Measurements from ENCODE around the gene GUCY1A2. TPM values are rescaled to one million over a fixed set of nuclear protein-coding genes. Genes with fewer than 3 reads are reported as not detected.

The GUCY1A2 gene
- total RNA-seq, 1 experiment from 2014 or later, result 0.55 TPM

DNA sequence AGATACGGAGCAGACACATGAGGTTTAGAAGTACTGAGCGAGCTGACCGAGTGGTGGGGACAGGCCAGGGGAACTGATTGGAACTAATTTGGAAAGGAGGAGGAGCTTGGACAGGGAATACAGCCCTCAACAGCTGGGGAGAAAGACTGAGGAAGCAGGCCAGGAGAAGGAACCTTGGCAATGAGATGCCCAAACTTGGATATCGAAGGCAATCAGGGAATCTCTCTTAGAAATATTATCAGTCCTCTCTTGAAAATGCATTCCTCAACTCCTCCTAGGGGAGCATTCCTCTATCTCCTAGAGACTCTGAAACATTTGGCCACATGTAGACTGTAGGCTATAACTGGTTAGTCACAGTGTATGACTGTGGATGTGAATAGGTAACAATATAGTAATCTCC is 284.6 kb downstream of the GUCY1A2 start:
- H3K27ac Mint-ChIP-seq, result peak overlapping the region in 1 of 3 experiments; percentile 18; a peak in 1 of 7 replicates
- DNase-seq, result no peak
- Histone ChIP-seq H2BK120ac (ENCODE audit: low read depth, low read length, poor library complexity, severe bottlenecking) (no peak overlapping the region), H3K9me3 (ENCODE audit: control insufficient read depth, low read depth, low read length) (no peaks in the 10 kb centered on the region), H3K18ac (ENCODE audit: insufficient read length, low read depth, low read length) (no peak overlapping the region), H3K23me2 (ENCODE audit: insufficient read length, low read depth, low read length, poor library complexity, severe bottlenecking) (no peaks in the 10 kb centered on the region), H4K20me1 (ENCODE audit: control insufficient read depth, insufficient read depth, insufficient read length) (no peaks in the 10 kb centered on the region), H3K4me2 (ENCODE audit: insufficient read depth, insufficient read length, low read length) (no peak overlapping the region), H3K4ac (ENCODE audit: low read depth, low read length) (no peak overlapping the region), H2BK5ac (ENCODE audit: insufficient read length, low read length) (no peak overlapping the region), H2AFZ (ENCODE audit: low read length) (no peak overlapping the region), H2BK20ac (ENCODE audit: low read depth, low read length, poor library complexity, severe bottlenecking) (no peak overlapping the region), H2BK15ac (ENCODE audit: low read depth, low read length) (no peak overlapping the region), H3K23ac (ENCODE audit: insufficient read length, low read depth, low read length) (no peak overlapping the region), H3K14ac (ENCODE audit: insufficient read depth, low read length) (no peak overlapping the region), H4K91ac (ENCODE audit: insufficient read length, low read depth, low read length) (no peak overlapping the region), H4K5ac (ENCODE audit: insufficient read length, low read depth, low read length) (no peak overlapping the region), H3K79me1 (ENCODE audit: insufficient read depth, low read depth, low read length, poor library complexity, severe bottlenecking) (no peaks in the 10 kb centered on the region), H2AK5ac (ENCODE audit: insufficient read length, low read length) (no peak overlapping the region), H3K9ac (ENCODE audit: extremely low read depth, insufficient read length, low read length) (no peak overlapping the region), H3K4me1 (ENCODE audit: insufficient read depth, low read length) (no peaks in the 10 kb centered on the region), H2BK12ac (ENCODE audit: insufficient read length, low read depth, low read length) (no peak overlapping the region), H3K79me2 (ENCODE audit: insufficient read depth, low read length) (no peaks in the 10 kb centered on the region), H3T11ph (ENCODE audit: low read length) (no peak overlapping the region), H3K27me3 (ENCODE audit: insufficient read depth, low read length) (no peaks in the 10 kb centered on the region), H3K56ac (ENCODE audit: insufficient read length, low read depth, low read length) (no peak overlapping the region), H3K27ac (ENCODE audit: insufficient read length, low read depth, low read length) (no peak overlapping the region), H4K8ac (replicated peaks; ENCODE audit: insufficient read length, low read depth, low read length) (no peak overlapping the region)
- H3K4me1 Mint-ChIP-seq, result no peaks in the 10 kb centered on the region
- WGBS (ENCODE audit: extremely low coverage, insufficient read length, low lambda C conversion rate), result no CpG with 5 or more reads among the region's 4 CpGs
- no peak overlapping the region for H3K4me3 Mint-ChIP-seq
- TF ChIP-seq, protein P1, sequence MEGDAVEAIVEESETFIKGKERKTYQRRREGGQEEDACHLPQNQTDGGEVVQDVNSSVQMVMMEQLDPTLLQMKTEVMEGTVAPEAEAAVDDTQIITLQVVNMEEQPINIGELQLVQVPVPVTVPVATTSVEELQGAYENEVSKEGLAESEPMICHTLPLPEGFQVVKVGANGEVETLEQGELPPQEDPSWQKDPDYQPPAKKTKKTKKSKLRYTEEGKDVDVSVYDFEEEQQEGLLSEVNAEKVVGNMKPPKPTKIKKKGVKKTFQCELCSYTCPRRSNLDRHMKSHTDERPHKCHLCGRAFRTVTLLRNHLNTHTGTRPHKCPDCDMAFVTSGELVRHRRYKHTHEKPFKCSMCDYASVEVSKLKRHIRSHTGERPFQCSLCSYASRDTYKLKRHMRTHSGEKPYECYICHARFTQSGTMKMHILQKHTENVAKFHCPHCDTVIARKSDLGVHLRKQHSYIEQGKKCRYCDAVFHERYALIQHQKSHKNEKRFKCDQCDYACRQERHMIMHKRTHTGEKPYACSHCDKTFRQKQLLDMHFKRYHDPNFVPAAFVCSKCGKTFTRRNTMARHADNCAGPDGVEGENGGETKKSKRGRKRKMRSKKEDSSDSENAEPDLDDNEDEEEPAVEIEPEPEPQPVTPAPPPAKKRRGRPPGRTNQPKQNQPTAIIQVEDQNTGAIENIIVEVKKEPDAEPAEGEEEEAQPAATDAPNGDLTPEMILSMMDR (conservative IDR thresholded peaks at IDR 0.05), result no peak
- H3K27me3 Mint-ChIP-seq (ENCODE audit: low read depth), result no peaks in the 10 kb centered on the region
- H3K36me3 Mint-ChIP-seq (ENCODE audit: insufficient read depth in 1 of 3, low read depth in 3 of 3), result no peaks in the 10 kb centered on the region
- H3K9me3 Mint-ChIP-seq, result peaks cover 6 to 9% of the 10 kb centered on the region in 2 experiments; a peak in 3 of 5 replicates

Data from H9 (cell line).